Adipocyte (in vitro differentiated cells): ENCODE measurements around the gene TRAPPC3.
A peak's percentile ranks its signal among the peaks of the same experiment; 100 is the strongest.

ENCODE experiments used
- DNase-seq: peaks from one replicate; pipeline ENCODE4 v3.0.0-alpha.2; 2015; ENCODE audit warnings: low read depth
- H3K27me3 ChIP-seq: replicated peaks from 2 replicates; pipeline ENCODE4 v1.7.0; 2013; ENCODE audit warnings: mild to moderate bottlenecking, low read length, moderate library complexity; ENCODE audit not compliant: control insufficient read depth, insufficient read depth
- H3K36me3 ChIP-seq: 2 replicates; pipeline ENCODE4 v1.7.0; 2013; ENCODE audit warnings: low read length, mild to moderate bottlenecking, moderate library complexity; ENCODE audit not compliant: control insufficient read depth, insufficient read depth, severe bottlenecking
- H3K4me1 ChIP-seq: 2 replicates; pipeline ENCODE4 v1.7.0; 2013; ENCODE audit warnings: mild to moderate bottlenecking, low read length, moderate library complexity; ENCODE audit not compliant: control insufficient read depth, insufficient read depth
- H3K4me3 ChIP-seq: 2 replicates; pipeline ENCODE4 v1.7.0; 2013; ENCODE audit warnings: mild to moderate bottlenecking, low read length, moderate library complexity
- H3K9ac ChIP-seq: 2 replicates; pipeline ENCODE4 v1.7.0; 2013; ENCODE audit warnings: mild to moderate bottlenecking, low read length, moderate library complexity
- H3K9me3 ChIP-seq: 2 replicates; pipeline ENCODE4 v1.7.0; 2013; ENCODE audit warnings: mild to moderate bottlenecking, low read length, moderate library complexity; ENCODE audit not compliant: control insufficient read depth

The TRAPPC3 gene

DNA sequence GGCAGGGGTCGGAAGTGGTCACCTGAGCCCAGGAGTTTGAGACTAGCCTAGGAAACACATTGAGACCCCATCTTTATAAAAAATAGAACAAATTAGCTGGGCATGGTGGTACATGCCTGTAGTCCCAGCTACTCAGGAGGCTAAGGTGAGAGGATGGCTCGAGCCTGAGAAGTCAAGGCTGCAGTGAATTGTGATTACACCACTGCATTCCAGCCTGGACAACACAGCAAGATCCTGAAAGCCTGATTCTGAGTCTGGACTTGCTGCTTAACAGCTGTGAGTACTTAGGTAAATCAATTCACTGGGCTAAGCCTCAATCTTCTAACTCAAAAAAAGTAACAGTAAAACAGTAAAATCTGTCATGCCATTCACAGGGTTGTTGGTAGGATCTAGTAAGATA lies 4.9 kb downstream of the TRAPPC3 start:
- Histone ChIP-seq H3K4me3 (no peak overlapping the region), H3K9ac (no peak overlapping the region), H3K9me3 (no peaks in the 10 kb centered on the region), H3K36me3 (peaks cover 8% of the 10 kb centered on the region), H3K4me1 (peaks cover 17% of the 10 kb centered on the region), H3K27me3 (no peaks in the 10 kb centered on the region)
- DNase-seq = no peak

DNA sequence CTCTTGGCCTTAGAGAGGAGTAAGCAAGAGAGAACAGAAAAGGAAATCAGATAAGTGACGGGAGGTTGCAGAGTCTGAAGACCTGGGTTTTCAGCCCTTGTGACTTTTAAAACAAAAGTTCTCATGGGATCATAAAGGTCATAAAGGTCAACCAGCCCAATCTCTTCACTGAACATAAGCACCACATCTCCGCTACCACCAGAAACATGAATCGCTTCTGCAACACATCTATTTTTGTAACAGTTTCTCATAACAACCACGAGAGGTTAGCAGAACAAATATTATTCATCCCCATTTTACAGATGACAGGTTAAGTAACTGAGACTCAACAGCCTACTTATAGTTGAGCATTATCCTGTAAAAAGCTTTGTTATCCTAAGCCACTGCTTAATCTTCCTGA lies 5.9 kb downstream of the TRAPPC3 start:
- no peak overlapping the region for H3K4me3 ChIP-seq
- no peak for DNase-seq
- H3K9me3 ChIP-seq = no peaks in the 10 kb centered on the region

DNA sequence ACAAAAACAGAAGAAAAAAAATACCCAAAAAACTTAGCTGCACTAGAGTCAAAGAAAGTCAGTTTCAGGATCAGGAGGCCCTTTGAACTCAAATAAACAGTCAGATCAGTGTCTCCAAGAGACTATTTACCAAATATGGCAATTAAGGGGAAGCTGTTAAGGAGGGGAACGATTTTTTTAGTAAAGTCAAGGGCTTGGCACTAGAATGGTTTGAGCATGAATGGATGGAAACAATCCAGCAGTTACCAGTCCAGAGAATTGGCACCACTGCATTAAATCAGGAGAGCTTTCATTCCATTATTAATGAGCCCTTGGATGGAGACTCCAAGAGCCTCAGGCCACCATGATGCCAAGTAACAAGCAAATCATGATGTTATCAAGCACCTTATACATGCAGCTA lies 7.2 kb downstream of the TRAPPC3 start:
- H3K9me3 ChIP-seq = no peaks in the 10 kb centered on the region
- H3K4me1 ChIP-seq = peaks cover 14% of the 10 kb centered on the region
- H3K36me3 ChIP-seq = peaks cover 26% of the 10 kb centered on the region
- no peaks in the 10 kb centered on the region for H3K27me3 ChIP-seq
- H3K4me3 ChIP-seq = no peak overlapping the region
- no peak overlapping the region for H3K9ac ChIP-seq
- DNase-seq = no peak

More for the DNA sequence above, 5.9 kb downstream of the TRAPPC3 start:
- no peak overlapping the region for H3K9ac ChIP-seq
- H3K36me3 ChIP-seq = peaks cover 12% of the 10 kb centered on the region
- peaks cover 14% of the 10 kb centered on the region for H3K4me1 ChIP-seq
- H3K27me3 ChIP-seq = no peaks in the 10 kb centered on the region

DNA sequence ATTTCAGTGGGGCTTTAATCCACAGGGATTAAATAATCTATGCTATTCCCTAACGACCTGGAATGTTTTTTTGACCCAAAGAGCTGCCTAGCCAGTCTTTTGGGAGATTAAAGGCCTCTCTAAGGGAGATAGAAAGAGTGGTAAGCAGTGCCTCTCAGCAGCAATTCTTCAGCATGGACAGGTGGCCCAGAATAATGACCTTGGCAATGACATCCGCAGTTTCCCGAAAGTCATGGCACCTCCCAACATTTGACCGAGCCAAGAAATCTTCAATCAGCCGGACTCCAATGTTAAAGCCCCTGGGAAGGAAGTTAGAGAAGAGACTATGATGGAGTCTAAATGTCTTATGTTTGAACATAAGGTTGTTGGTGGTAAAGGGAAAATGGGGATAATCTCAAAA lies 9.8 kb downstream of the TRAPPC3 start:
- Histone ChIP-seq H3K36me3 (peaks cover 30% of the 10 kb centered on the region), H3K4me3 (no peak overlapping the region), H3K9ac (no peak overlapping the region), H3K27me3 (no peaks in the 10 kb centered on the region), H3K9me3 (no peaks in the 10 kb centered on the region), H3K4me1 (peaks cover 40% of the 10 kb centered on the region)
- no peak for DNase-seq

DNA sequence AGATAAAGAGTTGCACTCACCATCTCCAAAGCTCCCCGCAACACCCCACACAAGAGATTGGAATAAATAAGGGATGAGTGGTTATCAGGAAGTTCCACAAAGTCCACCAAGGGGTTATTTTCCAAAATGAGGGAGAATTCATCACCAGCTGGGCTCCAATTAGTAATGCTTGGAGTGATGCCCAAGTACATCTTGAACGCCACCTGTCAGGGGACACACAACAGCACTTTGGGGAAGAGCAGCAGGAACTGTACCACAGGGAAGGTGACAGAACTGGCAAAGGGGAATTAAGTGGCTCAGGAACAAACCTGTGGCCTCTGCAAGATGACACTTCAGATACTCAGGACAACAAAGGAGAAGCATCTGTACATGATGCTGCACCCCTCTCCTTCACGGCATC lies 11.5 kb downstream of the TRAPPC3 start:
- Histone ChIP-seq H3K27me3 (no peaks in the 10 kb centered on the region), H3K36me3 (peaks cover 27% of the 10 kb centered on the region), H3K4me3 (no peak overlapping the region), H3K9ac (no peak overlapping the region), H3K9me3 (no peaks in the 10 kb centered on the region), H3K4me1 (peaks cover 54% of the 10 kb centered on the region)
- no peak for DNase-seq

DNA sequence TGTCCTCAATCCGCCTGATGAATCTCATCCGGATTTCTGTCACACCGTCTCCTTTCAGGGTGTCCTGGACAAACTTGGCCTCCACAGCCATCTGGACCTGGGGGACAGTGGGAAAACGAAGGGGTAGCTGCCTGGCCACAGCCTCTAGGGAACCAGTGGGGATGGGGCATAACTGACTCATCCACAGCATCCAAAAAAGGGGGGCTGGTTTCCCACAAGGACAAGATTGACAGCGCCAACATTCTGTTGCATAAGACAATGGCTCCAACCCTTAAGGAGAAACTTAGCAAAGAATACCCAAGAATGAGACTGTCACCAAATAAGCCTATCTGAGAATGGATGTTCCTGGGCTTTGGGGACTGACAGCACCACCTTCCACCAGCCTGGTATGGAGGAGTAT lies 12.1 kb downstream of the TRAPPC3 start:
- no peaks in the 10 kb centered on the region for H3K9me3 ChIP-seq
- H3K36me3 ChIP-seq = peaks cover 27% of the 10 kb centered on the region

DNA sequence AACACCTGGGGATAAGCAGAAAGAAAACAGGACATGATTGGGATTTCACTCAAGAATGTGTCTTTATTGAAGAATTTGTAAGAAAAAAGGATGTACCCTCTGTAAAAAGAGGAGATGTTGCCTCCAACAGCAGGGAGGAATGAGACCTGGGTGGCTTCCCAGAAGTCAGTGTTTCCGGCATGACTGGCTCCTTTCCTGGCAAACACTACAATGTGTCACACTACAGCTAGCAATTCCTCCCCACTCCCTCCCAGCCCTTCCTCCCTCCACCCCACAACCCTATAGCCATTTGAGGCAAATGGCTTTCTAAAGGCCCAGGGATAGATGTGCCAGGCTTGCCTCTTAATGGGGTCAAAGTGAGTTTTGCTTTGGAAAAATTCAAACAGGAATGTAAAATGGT lies 12.8 kb downstream of the TRAPPC3 start:
- Histone ChIP-seq H3K9ac (peak overlapping the region; percentile 66), H3K4me3 (peak overlapping the region; percentile 4), H3K27me3 (no peaks in the 10 kb centered on the region), H3K36me3 (peaks cover 27% of the 10 kb centered on the region), H3K4me1 (peaks cover 54% of the 10 kb centered on the region), H3K9me3 (no peaks in the 10 kb centered on the region)
- peak; percentile 82 for DNase-seq

More for the DNA sequence above, 12.1 kb downstream of the TRAPPC3 start:
- H3K4me1 ChIP-seq = peaks cover 54% of the 10 kb centered on the region
- DNase-seq = no peak
- H3K4me3 ChIP-seq = no peak overlapping the region
- no peaks in the 10 kb centered on the region for H3K27me3 ChIP-seq
- H3K9ac ChIP-seq = peak overlapping the region; percentile 58

DNA sequence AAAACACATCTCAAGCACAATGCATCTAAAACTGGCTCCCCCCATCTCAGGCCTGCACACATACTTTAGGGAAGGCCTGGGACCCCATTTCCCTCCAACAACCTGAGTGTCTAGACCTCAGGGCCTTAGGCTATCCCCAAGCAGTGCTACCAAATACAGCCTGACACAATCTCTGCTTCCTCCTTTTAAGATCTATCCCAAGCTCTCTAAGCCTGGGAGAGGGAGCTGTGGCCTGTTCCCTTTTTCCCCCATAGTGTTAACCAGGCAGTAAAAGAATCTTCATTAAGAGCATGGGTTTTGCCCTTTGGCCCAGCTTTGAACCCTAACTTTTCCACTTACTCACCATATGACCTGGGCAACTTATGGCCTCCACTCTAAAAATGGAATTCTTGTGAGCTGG lies 13.5 kb downstream of the TRAPPC3 start:
- Histone ChIP-seq H3K9me3 (no peaks in the 10 kb centered on the region), H3K36me3 (peaks cover 27% of the 10 kb centered on the region), H3K4me3 (peak overlapping the region; percentile 4), H3K4me1 (peaks cover 54% of the 10 kb centered on the region), H3K27me3 (no peaks in the 10 kb centered on the region), H3K9ac (peak overlapping the region; percentile 66)
- no peak for DNase-seq

DNA sequence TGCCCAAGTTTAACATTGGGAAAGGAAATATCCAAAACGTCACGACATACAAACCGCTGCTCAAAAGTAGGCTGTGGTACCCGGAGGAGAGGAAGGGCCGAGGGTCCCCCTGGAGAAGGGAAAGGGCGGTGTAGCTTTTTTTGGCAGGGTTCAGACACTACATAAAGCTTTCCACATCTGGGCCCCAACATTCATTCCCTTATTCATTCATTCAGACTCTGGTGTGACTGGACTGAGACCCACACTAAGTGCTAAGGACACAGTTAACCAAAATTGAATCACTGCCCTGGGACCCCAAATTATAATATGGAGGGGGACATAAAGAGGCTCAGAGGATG lies 14.0 kb downstream of the TRAPPC3 start:
- Histone ChIP-seq H3K9me3 (no peaks in the 10 kb centered on the region), H3K4me1 (peaks cover 49% of the 10 kb centered on the region), H3K36me3 (peaks cover 27% of the 10 kb centered on the region), H3K9ac (peak overlapping the region; percentile 66), H3K27me3 (no peaks in the 10 kb centered on the region), H3K4me3 (no peak overlapping the region)
- no peak for DNase-seq

DNA sequence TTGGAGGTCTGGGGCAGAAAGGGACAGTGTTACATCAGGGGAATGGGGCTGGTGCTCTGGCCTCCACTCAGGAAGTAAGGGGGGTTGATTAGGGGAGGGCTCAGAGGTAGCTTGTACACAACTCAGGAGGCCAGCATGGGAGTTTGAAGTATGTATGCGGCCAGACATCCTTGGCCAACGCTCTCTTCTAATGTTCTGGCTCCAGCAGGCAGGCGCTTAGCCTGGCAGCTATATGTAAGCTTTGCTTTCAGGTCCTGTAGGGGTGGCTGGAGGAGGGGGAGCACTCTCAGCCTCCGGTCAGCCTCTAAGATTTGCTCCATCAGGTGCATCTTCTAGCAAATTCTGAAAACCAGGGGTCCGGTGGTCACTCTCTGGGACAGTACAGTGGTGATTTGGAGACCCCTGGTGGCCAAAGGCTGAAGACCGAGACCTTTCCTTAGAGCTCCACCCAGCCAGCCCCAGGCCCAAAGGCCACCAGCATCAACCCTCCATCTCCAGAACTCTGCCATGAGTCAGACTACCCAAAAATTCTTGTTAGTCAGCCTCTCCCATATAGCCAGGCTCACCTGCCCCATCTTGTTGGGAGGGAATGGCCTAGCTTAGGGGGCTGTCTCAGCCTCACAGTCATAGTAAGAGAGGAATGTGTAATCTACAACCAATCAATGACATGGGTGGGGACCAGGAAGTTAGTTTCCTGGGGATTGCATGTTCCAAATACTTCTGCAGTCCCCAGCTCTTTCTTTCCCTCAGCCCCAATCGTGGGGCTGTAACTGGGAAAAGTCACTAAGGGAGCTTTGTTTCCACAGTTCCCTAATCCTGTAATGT lies 14.6 kb downstream of the TRAPPC3 start:
- Histone ChIP-seq H3K9ac (peak overlapping the region; percentile 66), H3K27me3 (no peaks in the 10 kb centered on the region), H3K4me1 (peaks cover 46% of the 10 kb centered on the region), H3K9me3 (no peaks in the 10 kb centered on the region), H3K4me3 (no peak overlapping the region), H3K36me3 (peaks cover 25% of the 10 kb centered on the region)
- peak; percentile 88 for DNase-seq

DNA sequence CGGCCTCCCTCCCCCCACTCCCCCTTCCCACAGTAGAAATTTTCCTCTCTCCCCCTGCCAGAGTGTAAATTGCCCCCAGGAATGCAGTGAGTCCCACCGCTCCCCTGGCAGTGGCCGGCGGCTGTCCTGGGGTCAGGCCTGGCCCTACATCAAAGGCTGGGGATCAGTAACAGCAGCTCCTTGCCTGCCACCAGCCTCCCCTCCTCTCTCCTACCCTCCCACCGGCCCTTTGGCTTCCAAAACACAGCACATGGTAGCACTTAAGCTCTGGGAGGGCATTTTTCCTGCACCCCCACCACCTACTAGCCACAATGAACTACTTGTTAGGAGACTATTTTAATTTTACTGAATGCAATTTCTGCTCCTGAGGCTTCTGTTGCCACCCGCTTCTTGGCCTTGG lies 15.3 kb downstream of the TRAPPC3 start:
- DNase-seq = no peak
- Histone ChIP-seq H3K4me1 (peaks cover 46% of the 10 kb centered on the region), H3K9me3 (no peaks in the 10 kb centered on the region), H3K27me3 (no peaks in the 10 kb centered on the region), H3K4me3 (no peak overlapping the region), H3K9ac (peak overlapping the region; percentile 55), H3K36me3 (peaks cover 20% of the 10 kb centered on the region)

DNA sequence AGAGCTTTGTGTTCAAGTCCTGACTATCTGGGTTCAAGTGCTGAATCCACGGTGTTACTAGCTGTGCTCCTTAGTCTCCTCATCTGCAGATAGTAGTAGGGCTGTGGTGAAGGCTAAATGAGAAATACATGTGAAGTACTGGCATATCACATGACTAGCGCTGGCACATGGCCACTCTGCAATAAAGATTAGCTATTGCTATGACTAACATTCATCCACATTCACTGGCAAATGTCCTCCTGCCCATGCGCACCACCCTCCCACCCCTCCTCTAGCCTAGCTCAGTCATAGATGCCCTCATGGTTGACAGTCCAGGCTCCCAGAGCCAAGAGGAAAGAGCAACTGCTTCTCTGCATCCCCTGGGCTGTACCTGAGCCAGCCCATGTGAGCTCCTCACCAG lies 15.8 kb downstream of the TRAPPC3 start:
- Histone ChIP-seq H3K36me3 (peaks cover 18% of the 10 kb centered on the region), H3K4me3 (no peak overlapping the region), H3K9me3 (no peaks in the 10 kb centered on the region), H3K4me1 (peaks cover 46% of the 10 kb centered on the region), H3K27me3 (no peaks in the 10 kb centered on the region), H3K9ac (peak overlapping the region; percentile 55)
- DNase-seq = peak; percentile 93
